Ishikawa (cell line): ENCODE data around the gene USP22.

Experiments
- CEBPB ChIP-seq: IDR thresholded peaks from 2 replicates; pipeline ENCODE4 v1.6.1; 2012
- EP300 ChIP-seq: IDR thresholded peaks from 2 replicates; pipeline ENCODE4 v1.6.1; 2012; ENCODE audit warnings: borderline replicate concordance
- FOXM1 ChIP-seq: IDR thresholded peaks from 2 replicates; pipeline ENCODE4 v1.6.1; 2012; ENCODE audit warnings: low read depth, borderline replicate concordance
- MAX ChIP-seq: IDR thresholded peaks from 2 replicates; pipeline ENCODE4 v1.6.1; 2012
- REST ChIP-seq: IDR thresholded peaks from 2 replicates; pipeline ENCODE4 v1.6.1; 2012; ENCODE audit warnings: low read depth, mild to moderate bottlenecking
- TAF1 ChIP-seq: IDR thresholded peaks from 2 replicates; pipeline ENCODE4 v1.6.1; 2012; ENCODE audit warnings: low read depth, mild to moderate bottlenecking
- TCF12 ChIP-seq: IDR thresholded peaks from 2 replicates; pipeline ENCODE4 v1.6.1; 2012; ENCODE audit warnings: low read depth
- TEAD4 ChIP-seq: IDR thresholded peaks from 2 replicates; pipeline ENCODE4 v1.6.1; 2012
- USF1 ChIP-seq: IDR thresholded peaks from 2 replicates; pipeline ENCODE4 v1.6.1; 2012
- YY1 ChIP-seq: IDR thresholded peaks from 2 replicates; pipeline ENCODE4 v1.6.1; 2012; ENCODE audit warnings: low read depth
- ZBTB7A ChIP-seq: IDR thresholded peaks from 2 replicates; pipeline ENCODE4 v1.6.1; 2012; ENCODE audit warnings: low read depth

- TF ChIP-seq YY1 (no peak), REST (no peak), TEAD4 (no peak), TCF12 (no peak), EP300 (no peak), CEBPB (no peak), ZBTB7A (no peak), TAF1 (no peak), MAX (no peak), USF1 (no peak), FOXM1 (no peak)
Observed at GRCh38 chr17:21072745-21073197, 30.0 kb upstream of the USP22 start.
